ENCODE measurements around the gene TRIM54. TPM values are rescaled to one million over a fixed set of nuclear protein-coding genes. Genes with fewer than 3 reads are reported as not detected.
A peak's percentile ranks its signal among the peaks of the same experiment; 100 is the strongest.

Gene TRIM54
- total and polyA plus RNA-seq, 9 of the 15 experiments (the other 6 are each of a cell fraction or from before 2014, with no cell fraction given) = not detected

DNA sequence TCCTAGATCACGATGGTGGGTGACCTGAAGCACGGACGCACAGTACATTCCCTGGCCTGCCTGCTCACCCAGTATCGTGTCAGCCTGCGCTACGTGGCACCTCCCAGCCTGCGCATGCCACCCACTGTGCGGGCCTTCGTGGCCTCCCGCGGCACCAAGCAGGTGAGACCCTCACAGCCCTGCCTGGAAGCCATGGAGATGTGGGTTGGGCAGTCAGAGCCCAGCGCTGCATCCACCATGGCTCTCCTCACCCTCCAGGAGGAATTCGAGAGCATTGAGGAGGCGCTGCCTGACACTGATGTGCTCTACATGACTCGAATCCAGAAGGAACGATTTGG is 39.6 kb upstream of the TRIM54 start:
- ChIA-PET POLR2A (interaction anchor here (0.8 to 1.1 kb wide), 2 partner anchors 11 to 500 kb away, joined by 3 to 4 read pairs; no protein-coding TSS in a partner anchor), CTCF (ENCODE audit: low intra/inter-chr PET ratio) (no interaction called here)
- Histone ChIP-seq H3K79me2 (ENCODE audit: control insufficient read depth, insufficient read depth, low read length) (no peaks in the 10 kb centered on the region), H3K4me1 (replicated peaks in 1 of 2; ENCODE audit: control insufficient read depth in 2 of 2, insufficient read depth in 2 of 2, low read length in 2 of 2) (peaks cover 0 to 6% of the 10 kb centered on the region in 2 experiments; a peak in 1 of 5 replicates), H3K9me1 (ENCODE audit: control insufficient read depth, insufficient read depth, low read length) (no peaks in the 10 kb centered on the region), H2AFZ (ENCODE audit: low read depth, low read length) (no peak overlapping the region), H3K4me3 (no peak overlapping the region), H3K27me3 (ENCODE audit: control insufficient read depth in 2 of 2, insufficient read depth in 2 of 2, low read length in 2 of 2) (no peaks in the 10 kb centered on the region), H3K9me3 (replicated peaks; ENCODE audit: control insufficient read depth, insufficient read depth, low read depth, low read length) (no peaks in the 10 kb centered on the region), H3K27ac (ENCODE audit: extremely low read depth, low read depth, low read length) (no peak overlapping the region), H3K36me3 (ENCODE audit: control insufficient read depth, insufficient read depth, low read length) (peaks cover 70% of the 10 kb centered on the region), H3K4me2 (ENCODE audit: insufficient read depth, low read length) (no peak overlapping the region), H4K20me1 (replicated peaks; ENCODE audit: control insufficient read depth, insufficient read depth, low read length) (0 out of 2 replicates have a peak, but pooled peaks cover 4% of the 10 kb centered on the region), H3K9ac (ENCODE audit: insufficient read depth in 1 of 2, low read depth in 2 of 2, low read length in 2 of 2) (peak overlapping the region in 1 of 2 experiments; percentile 59; a peak in 1 of 4 replicates)
- TF ChIP-seq RAD21 (CRISPR knock-in tag; conservative IDR thresholded peaks at IDR 0.05 in 1 of 2, IDR thresholded peaks at IDR 0.05 in 1 of 2) = no peak
- no peak for TF ChIP-seq TCF7 (IDR thresholded peaks at IDR 0.05; ENCODE audit: borderline replicate concordance)
- TF ChIP-seq, protein P1, sequence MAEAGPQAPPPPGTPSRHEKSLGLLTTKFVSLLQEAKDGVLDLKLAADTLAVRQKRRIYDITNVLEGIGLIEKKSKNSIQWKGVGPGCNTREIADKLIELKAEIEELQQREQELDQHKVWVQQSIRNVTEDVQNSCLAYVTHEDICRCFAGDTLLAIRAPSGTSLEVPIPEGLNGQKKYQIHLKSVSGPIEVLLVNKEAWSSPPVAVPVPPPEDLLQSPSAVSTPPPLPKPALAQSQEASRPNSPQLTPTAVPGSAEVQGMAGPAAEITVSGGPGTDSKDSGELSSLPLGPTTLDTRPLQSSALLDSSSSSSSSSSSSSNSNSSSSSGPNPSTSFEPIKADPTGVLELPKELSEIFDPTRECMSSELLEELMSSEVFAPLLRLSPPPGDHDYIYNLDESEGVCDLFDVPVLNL (CRISPR knock-in tag; IDR thresholded peaks at IDR 0.05; ENCODE audit: low read depth) = no peak
- TF ChIP-seq ZC3H4 (CRISPR knock-in tag; IDR thresholded peaks at IDR 0.05; ENCODE audit: borderline replicate concordance) = no peak
- TF ChIP-seq, protein P2, sequence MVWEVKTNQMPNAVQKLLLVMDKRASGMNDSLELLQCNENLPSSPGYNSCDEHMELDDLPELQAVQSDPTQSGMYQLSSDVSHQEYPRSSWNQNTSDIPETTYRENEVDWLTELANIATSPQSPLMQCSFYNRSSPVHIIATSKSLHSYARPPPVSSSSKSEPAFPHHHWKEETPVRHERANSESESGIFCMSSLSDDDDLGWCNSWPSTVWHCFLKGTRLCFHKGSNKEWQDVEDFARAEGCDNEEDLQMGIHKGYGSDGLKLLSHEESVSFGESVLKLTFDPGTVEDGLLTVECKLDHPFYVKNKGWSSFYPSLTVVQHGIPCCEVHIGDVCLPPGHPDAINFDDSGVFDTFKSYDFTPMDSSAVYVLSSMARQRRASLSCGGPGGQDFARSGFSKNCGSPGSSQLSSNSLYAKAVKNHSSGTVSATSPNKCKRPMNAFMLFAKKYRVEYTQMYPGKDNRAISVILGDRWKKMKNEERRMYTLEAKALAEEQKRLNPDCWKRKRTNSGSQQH (CRISPR knock-in tag; IDR thresholded peaks at IDR 0.05) = no peak
- TF ChIP-seq RBM17 (IDR thresholded peaks at IDR 0.05; ENCODE audit: borderline replicate concordance, low read depth, low read length) = no peak
- no peak for TF ChIP-seq BDP1 (IDR thresholded peaks at IDR 0.05; ENCODE audit: insufficient read depth, insufficient read length)
- TF ChIP-seq TOE1 (IDR thresholded peaks at IDR 0.05; ENCODE audit: borderline replicate concordance) = no peak
- TF ChIP-seq TOE1 (CRISPR knock-in tag; IDR thresholded peaks at IDR 0.05; ENCODE audit: borderline replicate concordance, low read depth) = no peak
- BruUV-seq (replicated peaks) = no TSS peak
- intact Hi-C loops (cut with micrococcal nuclease) (no loop called here), in situ Hi-C loops (cut with MboI) (no loop called here)
- 94% methylated on average over 16 of the region's 16 CpGs for WGBS (ENCODE audit: insufficient coverage, low coverage, missing lambda C conversion rate)
- DNase-seq (ENCODE audit: extremely low read depth in 1 of 4, low spot score in 3 of 4) (no peak), FAIRE-seq (no peak), ATAC-seq (no peak)
